ENCODE measurements around the gene MADD.

MADD gene

GRCh38 chr11:47360341-47360740 is 90.4 kb downstream of the MADD start:
- no peak for DNase-seq

GRCh38 chr11:47361419-47361818 is 91.5 kb downstream of the MADD start:
- no peak for DNase-seq

GRCh38 chr11:47366020-47366490 is 96.1 kb downstream of the MADD start:
- no peak for DNase-seq

- no peak for DNase-seq
Observed at GRCh38 chr11:47369676-47370075, 99.7 kb downstream of the MADD start.

GRCh38 chr11:47372422-47372821 is 102.5 kb downstream of the MADD start:
- no peak for DNase-seq

- peak; percentile 60 for DNase-seq
Observed at GRCh38 chr11:47373876-47374719, 104.2 kb downstream of the MADD start.

- no peak for DNase-seq
Observed at GRCh38 chr11:47374720-47375019, 104.7 kb downstream of the MADD start.

GRCh38 chr11:47375020-47375419 is 105.1 kb downstream of the MADD start:
- no peak for DNase-seq

- DNase-seq: no peak
Observed at GRCh38 chr11:47375546-47376085, 105.7 kb downstream of the MADD start.

- DNase-seq: no peak
Observed at GRCh38 chr11:47376107-47376524, 106.2 kb downstream of the MADD start.

- DNase-seq: no peak
Observed at GRCh38 chr11:47376525-47377371, 106.8 kb downstream of the MADD start.

GRCh38 chr11:47377571-47378009 is 107.7 kb downstream of the MADD start:
- no peak for DNase-seq

- no peak for DNase-seq
Observed at GRCh38 chr11:47378010-47378835, 108.3 kb downstream of the MADD start, which contains the start of gene SPI1. Gene SPI1, minus strand, starts transcription at chr11:47378547. Its CDS starts 194 bp downstream, at chr11:47378353.

- DNase-seq: no peak
Observed at GRCh38 chr11:47378836-47379170, 108.9 kb downstream of the MADD start.

GRCh38 chr11:47379317-47379716 is 109.4 kb downstream of the MADD start:
- DNase-seq: no peak
